Activated naive CD8-positive, alpha-beta T cell treated with anti-CD3 and anti-CD28 coated beads, Interleukin-2, amount 50 U/mL, for 24 hours (primary cell): Measurements from ENCODE around the gene GPR17.

Experiments used
- ATAC-seq: fragments of 150-1000 bp; cut with Tn5 transposase; one replicate; pipeline ENCODE4 v1.10.0; 2021
- DNase-seq: peaks from one replicate; pipeline ENCODE4 v3.0.0; 2021
- H3K27ac Mint-ChIP-seq: one replicate; pipeline ENCODE4 v1.8.0; 2021; ENCODE audit warnings: mild to moderate bottlenecking, mixed read lengths
- H3K27me3 Mint-ChIP-seq: one replicate; pipeline ENCODE4 v1.8.0; 2021; ENCODE audit warnings: mixed read lengths
- H3K36me3 Mint-ChIP-seq: one replicate; pipeline ENCODE4 v1.8.0; 2021; ENCODE audit warnings: low read depth, mixed read lengths
- H3K4me1 Mint-ChIP-seq: one replicate; pipeline ENCODE4 v1.8.0; 2021; ENCODE audit warnings: mixed read lengths
- H3K4me3 Mint-ChIP-seq: one replicate; pipeline ENCODE4 v1.8.0; 2021; ENCODE audit warnings: mild to moderate bottlenecking, moderate library complexity, mixed read lengths
- H3K9me3 Mint-ChIP-seq: one replicate; pipeline ENCODE4 v1.8.0; 2021; ENCODE audit warnings: mixed read lengths

GPR17 gene

GRCh38 chr2:127640082-127641072, 5.6 kb upstream of the GPR17 start:
- ATAC-seq: peak; percentile 12
- Mint-ChIP-seq H3K4me1 (peaks cover 32% of the 10 kb centered on the region), H3K36me3 (no peaks in the 10 kb centered on the region), H3K9me3 (no peaks in the 10 kb centered on the region), H3K27ac (peak overlapping the region; percentile 52), H3K4me3 (peak overlapping the region; percentile 56), H3K27me3 (no peaks in the 10 kb centered on the region)
- DNase-seq: peak; percentile 48

- no peaks in the 10 kb centered on the region for H3K36me3 Mint-ChIP-seq
- peak overlapping the region; percentile 50 for H3K4me3 Mint-ChIP-seq
- peak; percentile 22 for DNase-seq
- H3K9me3 Mint-ChIP-seq: no peaks in the 10 kb centered on the region
- ATAC-seq: no peak
- H3K27me3 Mint-ChIP-seq: no peaks in the 10 kb centered on the region
- peak overlapping the region; percentile 52 for H3K27ac Mint-ChIP-seq
- H3K4me1 Mint-ChIP-seq: peaks cover 32% of the 10 kb centered on the region
Measured at GRCh38 chr2:127641133-127641532, 4.8 kb upstream of the GPR17 start.

DNA sequence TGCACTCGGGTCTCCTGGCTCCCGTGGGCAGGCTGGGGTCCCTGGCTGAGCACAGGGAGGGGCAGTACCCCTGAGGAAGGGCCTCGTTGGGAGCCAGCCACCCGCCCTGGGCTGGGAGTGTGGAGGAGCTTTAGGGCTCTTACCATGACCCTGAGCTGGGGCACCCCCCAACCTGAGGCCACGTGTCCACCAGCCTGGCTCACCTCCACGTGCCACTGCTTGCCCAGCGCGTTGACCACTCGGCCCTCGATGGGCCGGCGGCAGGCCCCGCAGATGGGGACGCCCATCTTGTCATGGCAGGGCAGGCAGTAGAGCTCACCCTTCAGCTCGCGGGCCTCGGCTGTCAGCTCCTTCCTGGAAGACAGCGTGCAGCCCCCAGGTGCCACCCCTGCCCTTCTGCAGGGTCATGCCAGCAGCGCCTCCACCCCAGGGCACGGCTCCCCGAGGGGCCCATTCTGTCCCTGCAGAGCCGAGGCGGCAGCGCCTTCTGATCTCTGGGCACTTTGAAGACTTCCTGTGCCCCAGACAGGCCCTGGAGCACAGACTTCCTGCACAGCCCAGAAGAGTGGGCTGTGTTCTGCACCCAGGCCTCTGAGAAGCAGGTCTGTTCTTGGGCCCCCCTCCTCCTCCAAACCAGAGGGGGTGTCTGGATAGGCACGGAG, 4.0 kb upstream of the GPR17 start:
- peak; percentile 46 for ATAC-seq
- peak; percentile 38 for DNase-seq
- Mint-ChIP-seq H3K9me3 (no peaks in the 10 kb centered on the region), H3K4me1 (peaks cover 27% of the 10 kb centered on the region), H3K27ac (peak overlapping the region; percentile 59), H3K36me3 (no peaks in the 10 kb centered on the region), H3K4me3 (peak overlapping the region; percentile 50), H3K27me3 (no peaks in the 10 kb centered on the region)

GRCh38 chr2:127642706-127643438, 3.1 kb upstream of the GPR17 start:
- ATAC-seq: no peak
- Mint-ChIP-seq H3K9me3 (no peaks in the 10 kb centered on the region), H3K27me3 (no peaks in the 10 kb centered on the region), H3K4me1 (peaks cover 24% of the 10 kb centered on the region), H3K36me3 (no peaks in the 10 kb centered on the region), H3K4me3 (no peak overlapping the region), H3K27ac (no peak overlapping the region)
- DNase-seq: no peak

- no peak overlapping the region for H3K27ac Mint-ChIP-seq
- H3K4me1 Mint-ChIP-seq: peaks cover 20% of the 10 kb centered on the region
- H3K36me3 Mint-ChIP-seq: no peaks in the 10 kb centered on the region
Measured at GRCh38 chr2:127643439-127644065, 2.4 kb upstream of the GPR17 start.

DNA sequence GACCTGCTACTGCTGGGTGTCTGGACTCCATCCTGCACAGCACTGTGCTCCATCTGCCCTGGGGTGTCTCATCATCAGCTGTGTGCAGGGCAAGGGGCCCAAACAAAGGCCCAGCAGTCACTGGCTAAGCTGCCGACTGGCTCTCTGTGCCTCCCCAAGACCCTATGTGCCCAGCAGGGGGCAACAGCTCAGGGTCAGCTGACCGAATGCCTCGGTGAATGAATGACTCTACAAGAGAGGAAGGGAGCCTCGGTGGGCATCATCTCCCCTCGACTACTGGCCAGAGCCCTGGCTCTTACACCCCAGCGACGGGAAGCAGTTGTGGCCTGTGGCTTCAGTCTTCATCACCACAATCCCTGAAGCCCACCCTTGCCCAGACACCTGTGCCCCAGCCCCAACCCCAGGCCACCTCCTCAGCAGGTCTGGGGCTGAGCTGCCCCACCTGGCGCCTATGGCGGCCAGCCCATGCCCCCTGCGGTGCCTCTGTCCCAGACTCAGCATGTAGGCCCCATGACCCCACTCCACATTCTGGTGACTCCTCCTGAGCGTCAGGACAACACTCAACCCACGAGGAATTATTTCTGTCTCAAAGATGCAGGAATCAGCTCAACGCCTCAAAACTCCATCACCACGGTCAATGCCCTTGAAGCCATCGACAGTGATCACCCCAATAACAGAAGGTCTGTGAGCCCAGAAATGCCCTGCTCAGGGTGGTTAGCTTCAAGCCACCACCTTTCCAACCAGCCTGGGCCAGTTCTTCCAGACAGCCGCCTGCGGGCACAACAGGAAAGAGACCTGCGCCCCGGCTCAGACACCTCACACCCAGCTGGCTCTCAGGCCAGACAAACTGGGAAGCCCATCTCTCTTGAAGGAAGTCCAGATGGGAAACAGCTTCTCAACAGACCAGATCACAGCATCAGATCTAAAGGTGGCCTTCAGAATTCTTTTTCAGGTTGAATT, 1.6 kb upstream of the GPR17 start:
- Mint-ChIP-seq H3K4me3 (no peak overlapping the region), H3K27me3 (no peaks in the 10 kb centered on the region), H3K27ac (no peak overlapping the region), H3K4me1 (peaks cover 17% of the 10 kb centered on the region), H3K9me3 (no peaks in the 10 kb centered on the region), H3K36me3 (no peaks in the 10 kb centered on the region)
- no peak for DNase-seq
- ATAC-seq: no peak

More at GRCh38 chr2:127643439-127644065, 2.4 kb upstream of the GPR17 start:
- Mint-ChIP-seq H3K4me3 (no peak overlapping the region), H3K9me3 (no peaks in the 10 kb centered on the region), H3K27me3 (no peaks in the 10 kb centered on the region)
- ATAC-seq: no peak
- no peak for DNase-seq

GRCh38 chr2:127645026-127645394, 943 bp upstream of the GPR17 start:
- H3K4me1 Mint-ChIP-seq: peaks cover 14% of the 10 kb centered on the region
- H3K9me3 Mint-ChIP-seq: no peaks in the 10 kb centered on the region
- no peak for DNase-seq
- no peaks in the 10 kb centered on the region for H3K36me3 Mint-ChIP-seq
- no peak overlapping the region for H3K27ac Mint-ChIP-seq
- ATAC-seq: no peak
- H3K4me3 Mint-ChIP-seq: no peak overlapping the region
- H3K27me3 Mint-ChIP-seq: no peaks in the 10 kb centered on the region

DNA sequence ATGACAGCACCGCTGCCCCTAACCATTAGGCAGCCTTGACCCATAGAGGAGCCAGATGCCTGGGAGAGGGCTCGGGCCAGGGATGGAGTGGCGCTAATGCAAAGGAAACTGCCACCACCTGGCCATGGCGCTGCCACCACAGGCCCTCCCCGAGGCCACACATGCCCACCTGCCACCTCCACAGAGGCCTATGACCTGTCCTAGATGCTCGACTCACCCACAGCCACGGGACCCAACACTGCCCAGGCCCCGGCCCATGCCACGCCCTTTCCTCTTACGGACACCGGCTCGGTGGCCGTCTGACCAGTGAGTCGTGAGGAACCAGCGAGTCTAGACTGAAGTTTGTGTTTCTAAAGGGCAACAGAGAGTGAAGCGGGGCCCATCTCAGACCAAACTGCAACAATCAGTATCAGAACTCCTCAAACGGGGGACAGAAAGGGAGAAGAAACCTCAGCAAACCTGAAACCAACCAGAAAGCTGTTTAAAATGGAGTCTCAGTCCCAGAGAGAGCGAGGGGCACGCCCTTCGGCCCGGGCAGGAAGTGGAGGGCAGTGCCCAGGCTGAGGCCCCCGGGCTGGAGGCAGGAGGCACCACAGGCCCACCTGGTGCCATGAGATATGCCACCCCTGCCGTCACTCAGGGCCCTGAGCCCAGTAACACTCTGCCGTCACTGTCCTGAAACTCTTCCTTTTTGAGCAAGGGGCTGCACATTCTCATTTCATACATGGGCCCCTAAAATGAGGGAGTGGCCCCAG, 711 bp downstream of the GPR17 start:
- peaks cover 9% of the 10 kb centered on the region for H3K4me1 Mint-ChIP-seq
- H3K9me3 Mint-ChIP-seq: no peaks in the 10 kb centered on the region
- H3K27me3 Mint-ChIP-seq: no peaks in the 10 kb centered on the region
- H3K36me3 Mint-ChIP-seq: no peaks in the 10 kb centered on the region
- DNase-seq (no peak), ATAC-seq (no peak)
- no peak overlapping the region for H3K4me3 Mint-ChIP-seq
- H3K27ac Mint-ChIP-seq: no peak overlapping the region

- Mint-ChIP-seq H3K4me3 (no peak overlapping the region), H3K27ac (no peak overlapping the region), H3K9me3 (no peaks in the 10 kb centered on the region), H3K36me3 (no peaks in the 10 kb centered on the region), H3K4me1 (peaks cover 8% of the 10 kb centered on the region), H3K27me3 (no peaks in the 10 kb centered on the region)
- ATAC-seq (no peak), DNase-seq (no peak)
Measured at GRCh38 chr2:127647242-127648190, 1.6 kb downstream of the GPR17 start.

- DNase-seq: no peak
- H3K36me3 Mint-ChIP-seq: no peaks in the 10 kb centered on the region
- no peak for ATAC-seq
- no peak overlapping the region for H3K4me3 Mint-ChIP-seq
- no peak overlapping the region for H3K27ac Mint-ChIP-seq
- H3K27me3 Mint-ChIP-seq: no peaks in the 10 kb centered on the region
- H3K9me3 Mint-ChIP-seq: no peaks in the 10 kb centered on the region
- peaks cover 8% of the 10 kb centered on the region for H3K4me1 Mint-ChIP-seq
Measured at GRCh38 chr2:127648321-127648720, 2.4 kb downstream of the GPR17 start.

DNA sequence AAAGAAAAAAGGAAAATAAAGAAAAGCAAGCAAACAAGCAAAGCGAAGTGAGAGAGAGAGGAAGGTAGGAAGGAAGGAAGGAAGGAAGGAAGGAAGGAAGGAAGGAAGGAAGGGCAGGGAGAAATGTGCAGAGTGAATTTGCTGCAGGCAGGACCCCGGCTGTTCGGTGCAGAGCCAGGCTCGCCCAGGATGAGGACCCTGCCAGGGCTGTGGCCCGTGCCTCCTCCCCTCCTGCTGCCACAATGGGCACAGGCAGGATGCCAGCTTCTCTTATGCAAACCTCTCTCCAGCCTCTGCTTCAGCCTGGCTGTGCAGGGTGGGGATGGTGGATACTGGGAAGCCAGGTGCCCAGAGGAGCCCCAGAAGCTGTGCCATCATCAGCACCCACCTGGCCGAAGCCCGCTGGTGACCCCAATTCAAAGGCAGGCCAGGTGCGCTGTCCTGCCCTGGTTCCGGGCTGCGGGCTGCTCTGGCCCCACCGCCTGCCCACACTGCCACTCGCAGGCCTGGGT, 3.2 kb downstream of the GPR17 start:
- Mint-ChIP-seq H3K27me3 (no peaks in the 10 kb centered on the region), H3K4me3 (no peak overlapping the region), H3K27ac (no peak overlapping the region), H3K4me1 (peaks cover 8% of the 10 kb centered on the region), H3K36me3 (no peaks in the 10 kb centered on the region), H3K9me3 (no peaks in the 10 kb centered on the region)
- no peak for DNase-seq
- ATAC-seq: no peak

GRCh38 chr2:127649684-127650040, 3.7 kb downstream of the GPR17 start:
- Mint-ChIP-seq H3K4me3 (peak overlapping the region; percentile 48), H3K9me3 (no peaks in the 10 kb centered on the region), H3K27ac (no peak overlapping the region), H3K4me1 (peaks cover 8% of the 10 kb centered on the region), H3K27me3 (no peaks in the 10 kb centered on the region), H3K36me3 (no peaks in the 10 kb centered on the region)
- ATAC-seq: peak; percentile 73
- DNase-seq: peak; percentile 94
